Islet precursor cell (in vitro differentiated cells): ENCODE results near the gene PJA2.

Experiments used
- DNase-seq: peaks from one replicate; pipeline ENCODE4 v3.0.0-alpha.2; 2018

Gene PJA2

DNA sequence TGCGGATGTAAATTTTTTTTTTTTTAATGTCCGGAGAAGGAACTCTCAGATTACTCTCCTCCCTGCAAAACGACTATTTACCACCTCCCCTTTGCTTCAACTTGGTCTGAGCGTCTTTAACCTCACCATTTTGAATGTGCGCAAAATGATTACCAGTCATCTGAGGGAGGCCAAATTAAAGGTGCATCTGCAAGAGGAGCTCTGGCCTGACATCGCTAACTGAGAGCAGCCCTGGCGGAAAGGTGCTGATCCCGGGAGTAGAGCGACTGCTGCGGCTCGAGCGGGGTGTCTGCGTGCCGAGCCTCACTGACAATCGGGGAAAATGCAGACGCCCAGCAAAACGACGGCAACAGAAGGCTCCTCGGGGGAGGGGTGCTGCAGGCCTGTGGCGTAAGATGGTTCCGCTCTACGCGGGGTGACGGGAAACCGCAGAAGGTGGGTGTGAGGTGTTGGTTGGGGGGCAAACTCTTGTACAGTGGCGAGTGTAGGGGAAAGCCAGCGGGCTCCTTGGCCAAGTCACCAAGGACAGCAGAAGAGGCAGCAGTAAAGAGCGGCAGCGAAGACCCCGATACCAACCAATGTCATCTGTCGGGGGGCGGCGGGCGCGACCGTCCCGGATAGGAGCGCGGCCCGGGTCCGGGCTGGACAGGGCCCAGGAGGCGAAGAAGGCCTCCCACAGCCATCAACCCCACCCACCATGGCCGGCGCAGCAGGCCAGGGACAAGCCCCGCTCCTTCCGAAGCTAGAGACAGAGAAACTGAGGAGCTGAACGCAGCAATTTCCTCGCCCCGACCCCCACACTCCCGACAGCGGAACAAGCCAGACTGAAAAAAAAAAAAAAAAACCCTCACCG, 557 bp downstream of the PJA2 start:
- peak; percentile 81 for DNase-seq

- DNase-seq, result no peak
Observed at GRCh38 chr5:109407913-109408312, 1.9 kb downstream of the PJA2 start.

- no peak for DNase-seq
Observed at GRCh38 chr5:109406719-109407118, 3.1 kb downstream of the PJA2 start.

GRCh38 chr5:109404428-109404960, 5.3 kb downstream of the PJA2 start:
- DNase-seq, result no peak

GRCh38 chr5:109403469-109403868, 6.3 kb downstream of the PJA2 start:
- DNase-seq, result no peak

DNA sequence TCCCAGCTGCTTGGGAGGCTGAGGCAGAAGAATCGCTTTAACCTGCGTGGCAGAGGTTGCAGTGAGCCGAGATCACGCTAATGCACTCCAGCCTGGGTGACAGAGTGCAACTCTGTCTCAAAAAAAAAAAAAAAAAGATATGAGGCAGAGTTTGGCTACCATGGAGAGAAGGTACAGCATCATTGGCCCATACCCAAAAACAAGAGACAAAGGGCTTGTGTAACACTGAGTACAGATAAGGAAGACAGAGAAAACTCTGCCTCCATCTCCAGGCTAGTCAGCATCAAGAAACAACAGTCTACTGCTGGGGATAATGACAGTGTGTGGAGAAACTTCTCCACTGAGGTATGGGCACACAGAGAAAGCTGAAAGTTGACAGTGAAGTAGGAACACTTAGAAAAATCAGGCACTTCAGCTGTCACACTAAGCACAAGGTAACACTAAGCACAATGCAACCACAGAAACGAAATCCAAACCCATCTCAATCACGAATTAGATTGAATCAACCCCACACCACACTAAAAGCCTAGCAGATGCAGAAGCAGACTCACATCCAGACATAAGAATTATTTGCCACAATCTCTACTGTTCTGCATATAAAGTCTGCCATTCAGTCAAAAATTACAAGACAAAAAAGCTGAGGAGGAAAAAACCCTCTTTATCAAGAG, 10.5 kb downstream of the PJA2 start:
- no peak for DNase-seq

GRCh38 chr5:109396965-109397364, 12.8 kb downstream of the PJA2 start:
- DNase-seq, result no peak

GRCh38 chr5:109394806-109395205, 15.0 kb downstream of the PJA2 start:
- DNase-seq, result no peak

DNA sequence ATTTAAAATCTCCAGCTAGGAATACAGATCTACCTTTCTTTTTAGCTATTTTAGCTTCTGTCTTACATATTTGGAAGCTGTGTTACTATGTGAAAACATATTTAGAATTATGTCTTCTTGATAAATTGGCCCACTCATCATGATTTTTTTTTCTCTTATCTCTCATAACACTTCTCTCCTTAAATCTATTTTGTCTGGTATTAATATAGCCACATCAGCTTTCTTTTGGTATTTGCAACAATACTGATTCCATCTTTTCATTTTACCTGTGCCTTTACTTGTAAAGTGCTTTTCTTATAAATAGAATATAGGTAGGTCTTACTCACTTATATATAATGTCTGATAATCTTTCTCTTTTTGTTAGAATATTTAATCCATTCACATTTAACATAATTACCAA, 19.6 kb downstream of the PJA2 start:
- DNase-seq, result no peak

DNA sequence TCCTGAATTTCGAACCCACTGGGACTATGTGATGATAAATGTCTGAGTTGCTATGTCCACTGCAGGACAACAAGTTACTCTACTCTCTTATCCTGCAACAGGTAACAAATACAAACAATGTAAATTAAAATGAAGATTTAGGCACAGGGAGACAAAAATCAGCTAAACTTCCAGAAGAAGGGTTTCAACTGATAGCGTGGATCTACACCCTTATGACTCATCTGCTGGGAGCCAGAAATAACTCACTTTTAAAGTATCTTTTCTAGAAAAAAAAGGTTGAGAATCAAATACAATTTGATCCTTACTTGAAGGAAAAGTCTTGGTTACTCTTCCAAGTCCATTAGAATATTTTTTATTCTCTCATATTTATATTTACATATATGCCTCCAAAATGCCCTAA, 21.4 kb downstream of the PJA2 start:
- no peak for DNase-seq

DNA sequence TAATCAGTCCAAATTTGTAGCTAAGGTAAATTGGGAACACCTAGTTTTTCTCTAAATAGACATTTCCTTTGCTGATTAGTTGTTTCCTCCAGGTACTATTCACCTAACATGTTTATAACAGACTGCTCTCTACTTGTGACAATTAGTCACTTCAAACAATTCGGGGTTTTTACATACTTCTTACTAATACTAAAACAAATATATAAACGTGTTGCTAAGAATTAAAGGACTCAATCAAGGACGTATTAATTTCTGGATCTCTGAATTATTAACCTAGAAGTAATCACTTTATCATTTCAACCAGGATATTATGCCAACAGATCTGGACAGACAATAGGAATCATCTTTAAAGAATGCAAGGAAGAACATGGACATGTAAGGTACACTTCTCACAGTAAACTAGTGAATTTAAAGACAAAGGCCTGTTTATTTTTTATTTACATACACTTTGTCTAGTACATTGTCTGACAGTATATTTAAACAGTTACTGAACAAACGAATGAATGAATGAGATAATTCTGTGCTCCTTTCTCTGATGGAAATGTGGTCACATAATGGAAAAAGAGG, 22.3 kb downstream of the PJA2 start:
- no peak for DNase-seq

DNA sequence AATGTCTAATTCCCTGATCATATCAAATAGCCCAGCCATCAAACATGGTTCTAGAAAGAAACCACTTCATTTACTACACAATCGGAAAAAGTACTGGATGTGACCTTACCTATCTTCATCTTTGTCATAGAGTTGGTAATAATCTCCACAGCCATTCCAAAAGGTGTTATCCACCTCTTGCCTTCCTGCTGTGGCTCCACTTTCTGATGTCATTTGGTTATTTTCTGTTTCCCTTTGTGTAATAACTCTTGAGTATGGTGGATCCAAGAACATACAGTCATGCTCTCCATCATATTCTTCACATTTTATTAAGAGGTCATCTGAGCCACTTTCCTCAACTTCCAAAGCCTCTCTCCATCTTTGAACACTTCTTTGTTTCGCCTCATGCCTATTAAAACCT, 31.7 kb downstream of the PJA2 start:
- DNase-seq, result no peak

GRCh38 chr5:109374625-109375024, 35.1 kb downstream of the PJA2 start:
- no peak for DNase-seq

DNA sequence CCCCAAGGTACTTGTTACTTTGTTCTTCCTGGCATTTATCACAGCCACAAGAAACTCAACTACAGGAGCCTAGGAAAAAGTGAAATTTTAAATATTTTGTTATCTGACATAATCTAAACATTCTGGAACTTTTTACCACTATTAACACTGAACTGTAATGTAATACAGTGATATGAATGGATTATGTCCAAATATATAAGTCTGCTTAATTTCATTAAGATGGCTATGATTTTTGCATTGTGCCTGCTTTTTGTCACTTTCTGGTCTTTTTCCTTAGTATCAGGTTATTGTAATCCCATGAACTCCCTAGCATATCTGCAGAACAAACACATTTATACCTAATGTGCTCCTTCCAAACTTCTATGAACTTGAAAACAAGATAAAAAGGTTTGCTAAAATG, 35.8 kb downstream of the PJA2 start:
- no peak for DNase-seq

GRCh38 chr5:109370343-109370742, 39.4 kb downstream of the PJA2 start:
- DNase-seq, result no peak

- no peak for DNase-seq
Observed at GRCh38 chr5:109365653-109366052, 44.1 kb downstream of the PJA2 start.

DNA sequence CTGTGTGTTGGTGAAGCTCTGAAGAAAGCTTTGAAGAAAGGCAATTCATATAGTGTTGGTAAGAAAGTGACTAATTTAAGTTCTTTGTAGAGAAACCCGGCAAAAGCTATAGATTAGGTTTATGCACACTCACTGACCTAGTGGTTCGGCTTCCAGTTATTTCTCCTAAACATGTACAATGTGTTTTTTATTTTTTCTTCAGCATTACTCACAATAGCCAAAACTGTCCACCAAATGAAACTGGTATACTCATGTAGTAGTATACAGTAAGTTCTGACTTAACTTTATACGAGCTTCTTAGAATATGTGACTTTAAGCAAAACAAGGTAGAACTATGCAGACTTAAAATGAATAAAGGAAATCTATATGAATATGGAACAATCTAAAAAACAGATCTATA, 44.8 kb downstream of the PJA2 start:
- DNase-seq, result no peak

DNA sequence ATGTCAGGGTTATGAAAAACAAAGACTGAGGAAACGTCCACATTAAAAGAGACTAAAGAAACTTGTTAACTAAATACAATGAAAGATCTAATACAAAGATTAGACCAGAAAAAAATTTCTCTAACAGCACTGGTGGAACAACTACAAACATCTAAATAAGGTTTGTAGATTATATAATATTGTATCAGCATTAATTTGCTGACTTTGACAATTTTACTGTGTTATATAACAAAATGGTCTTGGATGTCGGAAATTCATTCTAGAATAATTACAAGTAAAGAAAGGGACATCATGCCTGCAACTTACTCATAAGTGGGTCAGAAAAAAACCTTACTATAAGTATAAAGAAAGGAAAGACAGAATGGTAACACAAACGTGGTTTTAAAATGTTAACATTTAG, 50.1 kb downstream of the PJA2 start:
- no peak for DNase-seq

GRCh38 chr5:109357807-109358206, 52.0 kb downstream of the PJA2 start:
- no peak for DNase-seq

GRCh38 chr5:109354761-109355160, 55.0 kb downstream of the PJA2 start:
- DNase-seq, result no peak

GRCh38 chr5:109351988-109352864, 57.5 kb downstream of the PJA2 start:
- DNase-seq, result no peak

GRCh38 chr5:109350537-109351270, 59.1 kb downstream of the PJA2 start:
- no peak for DNase-seq
